Measurements from ENCODE around the gene C5orf58.

DNA sequence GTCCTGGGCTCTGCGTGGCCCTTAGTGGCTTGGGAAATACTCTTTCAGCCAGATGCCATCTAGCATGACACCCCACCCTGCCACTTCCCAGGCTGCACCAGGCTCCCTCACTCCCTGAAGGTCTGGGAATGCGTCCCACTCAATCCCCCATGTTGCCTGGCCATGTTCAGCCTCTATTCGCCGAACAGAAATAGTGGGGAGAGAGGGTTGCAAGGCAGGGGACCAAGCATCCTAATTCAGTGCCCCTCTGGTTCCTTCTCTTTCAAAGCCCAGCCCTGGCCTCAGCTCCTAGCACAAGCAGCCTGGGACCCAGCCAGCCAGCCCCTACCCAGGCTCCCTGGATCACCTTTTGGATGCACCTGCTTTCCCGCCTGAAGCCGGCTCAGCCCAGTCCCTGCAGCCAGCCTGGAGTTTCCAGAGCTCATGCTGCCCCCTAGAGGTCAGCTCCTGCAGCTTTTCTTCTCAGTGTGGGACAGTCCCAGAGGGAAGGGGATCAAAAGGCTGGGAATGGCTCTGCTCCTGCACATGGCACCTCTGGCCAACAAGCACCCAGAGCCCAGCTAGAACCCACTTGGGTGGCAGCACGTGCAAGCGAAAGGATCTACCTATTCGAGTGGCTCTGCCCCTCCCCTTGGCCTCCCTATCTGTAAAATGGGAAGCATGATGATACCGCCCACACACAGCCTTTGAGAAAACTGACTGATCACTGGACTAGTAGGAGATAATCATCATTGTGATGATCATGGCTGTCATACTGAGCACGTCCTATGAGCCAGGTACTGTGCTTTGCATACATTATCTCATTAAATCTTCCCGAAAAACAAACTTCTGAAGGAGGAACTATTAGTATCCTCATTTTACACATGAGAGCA, 48.7 kb upstream of the C5orf58 start:
- TF ChIP-seq CTCF (IDR thresholded peaks at IDR 0.05) (peak in 2 of 4 experiments; percentile 41 to 46), POLR2A (IDR thresholded peaks at IDR 0.05) (no peak)

Measured in uterus (tissue), 2 donors.